Measurements from ENCODE around the gene SCFD1. TPM values are rescaled to one million over a fixed set of nuclear protein-coding genes. Genes with fewer than 3 reads are reported as not detected.

Gene SCFD1
- total and polyA plus RNA-seq, 8 donors = 74.5 to 99.2 (median 88.7) TPM

- ATAC-seq (no peak), DNase-seq (no peak)
- TF ChIP-seq CTCF (IDR thresholded peaks at IDR 0.05) = no peak
- Histone ChIP-seq H3K27ac (no peak overlapping the region), H3K4me3 (no peak overlapping the region), H3K27me3 (no peaks in the 10 kb centered on the region), H3K9me3 (peaks cover 0 to 2% of the 10 kb centered on the region in 2 donors), H3K36me3 (peaks cover 0 to 33% of the 10 kb centered on the region in 2 donors), H3K4me1 (no peaks in the 10 kb centered on the region)
- intact Hi-C loops (cut with DNase I) = no loop called here
Measured at GRCh38 chr14:30587141-30587540, 35.0 kb upstream of the SCFD1 start.

- Histone ChIP-seq H3K27ac (no peak overlapping the region), H3K36me3 (peaks cover 0 to 28% of the 10 kb centered on the region in 2 donors), H3K27me3 (no peaks in the 10 kb centered on the region), H3K9me3 (peaks cover 0 to 2% of the 10 kb centered on the region in 2 donors), H3K4me1 (no peaks in the 10 kb centered on the region), H3K4me3 (no peak overlapping the region)
- intact Hi-C loops (cut with DNase I) = no loop called here
- ATAC-seq (no peak), DNase-seq (no peak)
- TF ChIP-seq CTCF (IDR thresholded peaks at IDR 0.05) = no peak
Measured at GRCh38 chr14:30588873-30589272, 33.2 kb upstream of the SCFD1 start.

GRCh38 chr14:30596935-30597334 is 25.2 kb upstream of the SCFD1 start:
- DNase-seq (no peak), ATAC-seq (no peak)
- H3K27me3 ChIP-seq = no peaks in the 10 kb centered on the region
- H3K9me3 ChIP-seq = no peaks in the 10 kb centered on the region
- H3K4me1 ChIP-seq = no peaks in the 10 kb centered on the region
- no peak overlapping the region for H3K27ac ChIP-seq
- H3K36me3 ChIP-seq = peaks cover 0 to 50% of the 10 kb centered on the region in 2 donors
- TF ChIP-seq CTCF (IDR thresholded peaks at IDR 0.05) = no peak
- no peak overlapping the region for H3K4me3 ChIP-seq
- intact Hi-C loops (cut with DNase I) = no loop called here

- Histone ChIP-seq H3K4me3 (no peak overlapping the region), H3K4me1 (no peaks in the 10 kb centered on the region), H3K27me3 (no peaks in the 10 kb centered on the region), H3K27ac (no peak overlapping the region), H3K36me3 (peaks cover 0 to 55% of the 10 kb centered on the region in 2 donors), H3K9me3 (no peaks in the 10 kb centered on the region)
- TF ChIP-seq CTCF (IDR thresholded peaks at IDR 0.05) = no peak
- intact Hi-C loops (cut with DNase I) = no loop called here
- DNase-seq = no peak
- no peak for ATAC-seq
Measured at GRCh38 chr14:30597504-30597903, 24.6 kb upstream of the SCFD1 start.

- DNase-seq (no peak), ATAC-seq (no peak)
- H3K4me3 ChIP-seq = no peak overlapping the region
Measured at GRCh38 chr14:30600922-30601918, 20.9 kb upstream of the SCFD1 start.

More at GRCh38 chr14:30600922-30601918, 20.9 kb upstream of the SCFD1 start:
- TF ChIP-seq CTCF (IDR thresholded peaks at IDR 0.05) = no peak
- Histone ChIP-seq H3K27ac (no peak overlapping the region), H3K36me3 (peaks cover 0 to 77% of the 10 kb centered on the region in 2 donors), H3K4me1 (no peaks in the 10 kb centered on the region), H3K27me3 (no peaks in the 10 kb centered on the region), H3K9me3 (no peaks in the 10 kb centered on the region)
- intact Hi-C loops (cut with DNase I) = no loop called here

All from left lung (tissue), 10 donors.